ENCODE measurements around the gene ABI3BP.

Gene ABI3BP

DNA sequence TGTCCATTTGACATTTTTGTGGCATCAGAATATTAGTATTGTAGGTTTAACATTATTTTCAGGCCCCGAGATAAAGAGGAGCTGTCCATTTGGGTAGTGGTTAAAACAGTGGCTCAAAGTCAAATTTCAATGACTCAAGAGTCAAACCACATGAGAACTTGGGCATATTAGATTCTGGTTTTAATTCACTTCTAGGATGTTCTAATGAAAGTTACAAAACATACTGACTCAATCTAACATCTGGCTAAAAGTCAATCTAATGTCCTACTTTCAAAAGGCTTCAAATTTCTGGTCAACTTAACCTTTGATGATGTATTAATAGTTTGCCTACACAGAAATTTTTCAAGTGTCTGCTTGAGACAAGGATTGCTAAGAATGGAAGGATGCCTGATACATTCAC lies 112.4 kb downstream of the ABI3BP start:
- no peak for TF ChIP-seq CTCF (IDR thresholded peaks at IDR 0.05; ENCODE audit: insufficient read depth, low read depth, low read length, missing control alignments)
- no peak for DNase-seq (ENCODE audit: low read depth)
- H3K4me3 ChIP-seq (ENCODE audit: low read length): no peak overlapping the region

DNA sequence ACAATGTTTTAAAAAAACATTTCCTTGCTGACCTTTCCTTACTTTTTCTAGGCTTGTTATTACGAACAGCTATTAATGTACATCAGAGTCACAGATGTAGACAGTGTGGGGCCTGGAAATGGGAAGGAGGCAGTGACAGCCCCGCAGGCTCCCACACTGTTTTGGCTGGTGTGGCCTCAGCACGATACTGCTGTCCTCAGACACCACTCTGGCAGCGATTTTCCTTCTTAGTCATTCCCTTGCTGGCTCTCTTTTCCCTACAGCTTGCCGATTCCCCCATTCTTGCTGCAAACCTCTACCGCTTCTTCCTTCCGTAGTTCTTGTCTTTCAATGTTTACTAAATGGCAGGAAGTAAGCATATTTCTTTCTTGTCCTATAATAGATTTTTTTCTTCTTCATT lies 113.1 kb downstream of the ABI3BP start:
- DNase-seq (ENCODE audit: low read depth): no peak
- H3K4me3 ChIP-seq (ENCODE audit: low read length): no peak overlapping the region
- TF ChIP-seq CTCF (IDR thresholded peaks at IDR 0.05; ENCODE audit: insufficient read depth, low read depth, low read length, missing control alignments): no peak

DNA sequence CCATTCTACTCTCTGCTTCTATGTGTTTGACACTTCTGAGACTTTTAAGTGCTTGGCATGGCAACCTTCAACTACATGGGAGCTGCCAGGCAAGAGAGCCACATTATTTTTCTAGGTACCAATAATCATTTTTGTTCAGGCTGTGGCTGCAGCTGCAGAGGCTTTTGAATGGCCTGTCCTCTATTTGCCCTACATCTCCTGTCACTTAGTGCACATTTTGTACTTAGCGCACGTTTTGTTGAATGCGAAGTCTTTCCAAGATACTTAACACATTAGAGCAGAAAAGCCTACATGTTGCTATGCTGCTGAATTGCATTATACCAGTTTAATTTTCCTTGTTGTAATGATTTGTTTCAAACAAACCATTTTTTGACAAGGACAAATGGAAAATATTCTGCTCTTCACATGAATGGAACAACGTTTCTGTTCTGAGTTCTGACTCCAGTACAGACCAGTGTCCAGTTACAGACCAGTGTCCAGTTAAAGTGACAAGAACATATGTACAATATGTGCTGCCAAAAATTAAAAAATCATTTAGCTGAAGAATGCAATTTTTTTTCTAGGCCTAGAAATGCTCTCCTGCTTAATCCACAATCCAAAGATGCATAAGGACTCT lies 113.9 kb downstream of the ABI3BP start:
- DNase-seq (ENCODE audit: low read depth): no peak
- no peak for TF ChIP-seq CTCF (IDR thresholded peaks at IDR 0.05; ENCODE audit: insufficient read depth, low read depth, low read length, missing control alignments)
- no peak overlapping the region for H3K4me3 ChIP-seq (ENCODE audit: low read length)

DNA sequence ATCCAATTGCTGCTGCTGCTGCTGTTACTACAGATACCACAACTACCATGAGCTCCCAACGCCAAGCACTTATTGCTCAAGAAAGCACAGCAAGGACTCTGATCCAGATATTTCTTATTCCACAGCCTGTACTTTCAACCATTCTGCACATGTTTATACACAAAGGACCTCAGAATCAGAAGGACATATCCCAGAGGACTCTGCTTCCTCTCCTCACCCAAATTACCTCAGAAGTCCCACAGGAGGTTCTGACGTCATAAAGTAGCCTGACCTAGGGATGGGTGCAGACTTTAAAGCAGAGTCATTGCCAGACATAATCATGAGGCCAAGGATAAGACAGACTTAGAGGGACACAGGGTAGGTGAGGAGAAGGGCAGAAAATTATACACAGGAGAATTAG lies 115.9 kb downstream of the ABI3BP start:
- no peak for DNase-seq (ENCODE audit: low read depth)
- H3K4me3 ChIP-seq (ENCODE audit: low read length): no peak overlapping the region
- TF ChIP-seq CTCF (IDR thresholded peaks at IDR 0.05; ENCODE audit: insufficient read depth, low read depth, low read length, missing control alignments): no peak

GRCh38 chr3:100875239-100875638 lies 118.0 kb downstream of the ABI3BP start:
- TF ChIP-seq CTCF (IDR thresholded peaks at IDR 0.05; ENCODE audit: insufficient read depth, low read depth, low read length, missing control alignments): no peak
- DNase-seq (ENCODE audit: low read depth): peak; percentile 74

DNA sequence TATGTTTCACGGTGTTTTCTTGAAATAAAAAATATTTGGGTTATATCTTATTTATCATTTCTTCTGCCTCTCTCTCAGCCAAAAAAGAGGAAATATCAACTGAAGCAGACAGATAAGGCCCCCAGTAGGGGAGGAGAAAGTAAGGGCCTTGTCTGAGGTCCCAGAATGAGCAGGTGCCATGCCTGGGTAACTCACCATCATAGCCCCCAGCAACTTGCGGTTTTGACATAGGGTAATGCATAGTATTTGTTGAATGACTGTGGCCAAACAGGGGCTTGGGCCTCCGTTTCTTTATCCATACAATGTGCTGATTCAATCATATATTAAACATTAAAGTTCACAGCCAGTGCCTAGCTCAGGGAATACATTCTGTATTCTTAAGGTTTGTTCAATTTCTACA lies 119.6 kb downstream of the ABI3BP start:
- no peak overlapping the region for H3K4me3 ChIP-seq (ENCODE audit: low read length)
- TF ChIP-seq CTCF (IDR thresholded peaks at IDR 0.05; ENCODE audit: insufficient read depth, low read depth, low read length, missing control alignments): no peak
- no peak for DNase-seq (ENCODE audit: low read depth)

More at GRCh38 chr3:100875239-100875638, 118.0 kb downstream of the ABI3BP start:
- H3K4me3 ChIP-seq (ENCODE audit: low read length): no peak overlapping the region

- no peak for TF ChIP-seq CTCF (IDR thresholded peaks at IDR 0.05; ENCODE audit: insufficient read depth, low read depth, low read length, missing control alignments)
- DNase-seq (ENCODE audit: low read depth): no peak
- no peak overlapping the region for H3K4me3 ChIP-seq (ENCODE audit: low read length)
Observed at GRCh38 chr3:100871306-100871705, 121.9 kb downstream of the ABI3BP start.

Data from epithelial cell of esophagus (primary cell).